CD4-positive, alpha-beta T cell treated with Interleukin-4 for 4 hours (primary cell): ENCODE measurements around the gene CDHR3.
"Not testable (repeated sequence)": the region's sequence is repeated elsewhere in the genome, so short reads cannot be mapped to it uniquely, and the experiment has no call there.

ENCODE experiments used
- DNase-seq: peaks from one replicate; pipeline ENCODE4 v3.0.0-alpha.2; 2020

Gene CDHR3

GRCh38 chr7:105963038-105963667, at the start of gene CDHR3:
CDHR3 (plus strand) TSS chr7:105963264; CDS start chr7:105963319, 55 bp downstream.
- no peak for DNase-seq

GRCh38 chr7:105913947-105914346, 49.1 kb upstream of the CDHR3 start:
- DNase-seq, result no peak

- no peak for DNase-seq
Observed at GRCh38 chr7:105916603-105917002, 46.5 kb upstream of the CDHR3 start.

GRCh38 chr7:105917659-105918058, 45.4 kb upstream of the CDHR3 start:
- no peak for DNase-seq

GRCh38 chr7:105920766-105921165, 42.3 kb upstream of the CDHR3 start:
- no peak for DNase-seq

GRCh38 chr7:105924945-105925344, 38.1 kb upstream of the CDHR3 start:
- DNase-seq, result peak; percentile 40

GRCh38 chr7:105926131-105926530, 36.9 kb upstream of the CDHR3 start:
- no peak for DNase-seq

- DNase-seq, result no peak
Observed at GRCh38 chr7:105931179-105931578, 31.9 kb upstream of the CDHR3 start.

- DNase-seq, result no peak
Observed at GRCh38 chr7:105932835-105933477, 30.1 kb upstream of the CDHR3 start.

GRCh38 chr7:105934572-105935185, 28.4 kb upstream of the CDHR3 start:
- no peak for DNase-seq

- DNase-seq, result no peak
Observed at GRCh38 chr7:105935250-105935649, 27.8 kb upstream of the CDHR3 start.

GRCh38 chr7:105937411-105937810, 25.7 kb upstream of the CDHR3 start:
- no peak for DNase-seq

GRCh38 chr7:105940109-105940508, 23.0 kb upstream of the CDHR3 start:
- DNase-seq, result no peak

GRCh38 chr7:105941596-105941995, 21.5 kb upstream of the CDHR3 start:
- DNase-seq, result no peak

- DNase-seq, result no peak
Observed at GRCh38 chr7:105943486-105943885, 19.6 kb upstream of the CDHR3 start.

GRCh38 chr7:105945848-105946247, 17.2 kb upstream of the CDHR3 start:
- no peak for DNase-seq

- no peak for DNase-seq
Observed at GRCh38 chr7:105951597-105951996, 11.5 kb upstream of the CDHR3 start.

GRCh38 chr7:105952917-105953595, 10.0 kb upstream of the CDHR3 start:
- DNase-seq, result no peak

GRCh38 chr7:105954711-105955110, 8.4 kb upstream of the CDHR3 start:
- DNase-seq, result no peak

GRCh38 chr7:105955651-105956466, 7.2 kb upstream of the CDHR3 start:
- not testable (repeated sequence) for DNase-seq

GRCh38 chr7:105958012-105958411, 5.1 kb upstream of the CDHR3 start:
- no peak for DNase-seq

- no peak for DNase-seq
Observed at GRCh38 chr7:105962353-105962752, 711 bp upstream of the CDHR3 start.

GRCh38 chr7:105971845-105972244, 8.8 kb downstream of the CDHR3 start:
- no peak for DNase-seq
